K562 (cell line): ENCODE data around the gene GPR183. TPM values are rescaled to one million over a fixed set of nuclear protein-coding genes. Genes with fewer than 3 reads are reported as not detected.
A peak's percentile ranks its signal among the peaks of the same experiment; 100 is the strongest.

Source experiments
- ARHGAP35 ChIP-seq: fragments of 450-650 bp; IDR thresholded peaks from 2 replicates; pipeline ENCODE4 v1.6.1; 2018; ENCODE audit not compliant: partially characterized antibody
- CHCHD3 ChIP-seq: fragments of 250-450 bp; sonication (Bioruptor Pico); IDR thresholded peaks from 2 replicates; pipeline ENCODE4 v2.1.2; 2022; ENCODE audit warnings: mild to moderate bottlenecking
- ETS2 ChIP-seq: IDR thresholded peaks from 2 replicates; pipeline ENCODE4 v1.6.1; 2016; ENCODE audit warnings: borderline replicate concordance, missing genetic modification characterization, mild to moderate bottlenecking, moderate library complexity, missing compliant biosample characterization; ENCODE audit not compliant: poor library complexity, severe bottlenecking
- JUN ChIP-seq, 2 experiments: sonication (generic) in 1 of 2; formaldehyde crosslinking in 1 of 2; IDR thresholded peaks; 2 replicates each; pipeline versions ENCODE4 v1.6.1 to v1.8.0; 2012 to 2022; ENCODE audit warnings: borderline replicate concordance in 2 of 2, mild to moderate bottlenecking in 2 of 2, improper control_type of control experiment in 1 of 2, low read depth in 1 of 2, low read length in 1 of 2, missing genetic modification reagents in 1 of 2
- KLF6 ChIP-seq: fragments of 250-450 bp; sonication (Bioruptor Pico); IDR thresholded peaks from 2 replicates; pipeline ENCODE4 v1.4.0; 2020; ENCODE audit warnings: mild to moderate bottlenecking, moderate library complexity, borderline replicate concordance
- MCM3 ChIP-seq: fragments of 450-650 bp; IDR thresholded peaks from 2 replicates; pipeline ENCODE4 v1.6.1; 2016
- NFIC ChIP-seq: fragments of 450-650 bp; IDR thresholded peaks from 2 replicates; pipeline ENCODE4 v1.6.1; 2017; ENCODE audit warnings: mild to moderate bottlenecking, inconsistent platforms
- POLR2H ChIP-seq: IDR thresholded peaks from 2 replicates; pipeline ENCODE4 v1.6.1; 2016; ENCODE audit warnings: missing genetic modification characterization, low read depth, mild to moderate bottlenecking, control low read depth, missing compliant biosample characterization, moderate library complexity
- PYGO2 ChIP-seq: fragments of 450-650 bp; IDR thresholded peaks from 2 replicates; pipeline ENCODE4 v1.6.1; 2016; ENCODE audit warnings: mild to moderate bottlenecking, missing genetic modification characterization, moderate library complexity, missing compliant biosample characterization
- SFPQ ChIP-seq: fragments of 200-400 bp; formaldehyde crosslinking; IDR thresholded peaks from 2 replicates; pipeline ENCODE4 v1.6.1; 2017; ENCODE audit warnings: mild to moderate bottlenecking, low read depth, low read length, moderate library complexity
- SMARCA4 ChIP-seq: fragments of 450-650 bp; IDR thresholded peaks from 2 replicates; pipeline ENCODE4 v1.6.1; 2016
- STAT5A ChIP-seq: IDR thresholded peaks from 2 replicates; pipeline ENCODE4 v1.6.1; 2012; ENCODE audit warnings: low read length, inconsistent platforms, borderline replicate concordance
- TEAD1 ChIP-seq, 2 experiments: fragments of 450-650 bp in 1 of 2; sonication (generic) in 1 of 2; formaldehyde crosslinking; IDR thresholded peaks; 2 replicates each; pipeline versions ENCODE4 v1.4.0 to v1.8.0; 2020 to 2022; ENCODE audit warnings: mild to moderate bottlenecking in 2 of 2, missing genetic modification reagents in 1 of 2
- TGIF2 ChIP-seq: sonication (generic); formaldehyde crosslinking; IDR thresholded peaks from 2 replicates; pipeline ENCODE4 v1.8.1; 2022; ENCODE audit warnings: mild to moderate bottlenecking, missing genetic modification reagents, moderate library complexity
- YBX1 ChIP-seq: fragments of 450-650 bp; IDR thresholded peaks from 2 replicates; pipeline ENCODE4 v1.7.1; 2016; ENCODE audit warnings: mild to moderate bottlenecking
- ZBTB5 ChIP-seq: fragments of 450-650 bp; IDR thresholded peaks from 2 replicates; pipeline ENCODE4 v1.6.1; 2017; ENCODE audit warnings: antibody characterized with exemption
- ZBTB8A ChIP-seq: fragments of 450-650 bp; IDR thresholded peaks from 2 replicates; pipeline ENCODE4 v1.6.1; 2018; ENCODE audit warnings: mild to moderate bottlenecking, moderate library complexity; ENCODE audit not compliant: partially characterized antibody
- ZFP30 ChIP-seq: fragments of 250-450 bp; sonication (Bioruptor Pico); IDR thresholded peaks from 2 replicates; pipeline ENCODE4 v1.8.0; 2022; ENCODE audit warnings: moderate library complexity, mild to moderate bottlenecking, inconsistent platforms, borderline replicate concordance
- ZNF23 ChIP-seq: fragments of 250-450 bp; sonication (Bioruptor Pico); IDR thresholded peaks from 2 replicates; pipeline ENCODE4 v1.4.0; 2020; ENCODE audit warnings: mild to moderate bottlenecking
- ZNF263 ChIP-seq: sonication (generic); formaldehyde crosslinking; IDR thresholded peaks from 2 replicates; pipeline ENCODE4 v1.8.0; 2022; ENCODE audit warnings: mild to moderate bottlenecking, missing genetic modification reagents, borderline replicate concordance
- ZNF584 ChIP-seq: fragments of 200-800 bp; sonication (Bioruptor generic); IDR thresholded peaks from 2 replicates; pipeline ENCODE4 v1.6.1; 2016; ENCODE audit warnings: low read depth, mild to moderate bottlenecking, missing genetic modification characterization, missing compliant biosample characterization
- ZNF75A ChIP-seq: fragments of 450-650 bp; formaldehyde crosslinking; IDR thresholded peaks from 2 replicates; pipeline ENCODE4 v1.4.0; 2020; ENCODE audit warnings: mild to moderate bottlenecking
- polyA plus RNA-seq, 8 experiments: library from polyadenylated mRNA; depleted of rRNA in 4 of 8; stranded (reverse) in 5 of 8; unstranded in 3 of 8; fragments of >200 nt; fragmentation: Nextera tagmentation in 2 of 8; fragmentation: Illumina TruSeq in 1 of 8; extraction: Ambion mirVana in 2 of 8; extraction: Trizol in 1 of 8; gene quantifications; 2 replicates each; pipeline versions ENCODE4 v1.2.1 to v1.2.3, GENCODE V29; 2011 to 2014; ENCODE audit warnings: inconsistent platforms in 1 of 8, missing spikeins in 1 of 8
- total RNA-seq, 7 experiments: library from RNA; depleted of rRNA in 6 of 7; stranded (reverse); fragments of >200 nt in 6 of 7; fragmentation: Illumina TruSeq in 2 of 7; extraction: Trizol in 2 of 7; gene quantifications; 2 replicates each; pipeline versions ENCODE4 v1.2.1 to v1.2.3, GENCODE V29; 2011 to 2021; ENCODE audit warnings: low replicate concordance in 1 of 7
- TF ChIP-seq, protein P1 (sequence below): fragments of 250-450 bp; sonication (Bioruptor Pico); IDR thresholded peaks from 2 replicates; pipeline ENCODE4 v1.9.0; 2021; ENCODE audit warnings: mild to moderate bottlenecking, inconsistent platforms

GPR183 gene
- total and polyA plus RNA-seq, 9 of the 15 experiments (the other 6 are each of a cell fraction or from before 2014, with no cell fraction given), result 1.3 to 10.2 (median 3.7) TPM

GRCh38 chr13:99339736-99340397 lies 32.7 kb upstream of the GPR183 start (continued):
- TF ChIP-seq ETS2 (tag) (no peak), NFIC (peak; percentile 88), STAT5A (no peak), ARHGAP35 (no peak), TEAD1 (CRISPR knock-in tag; IDR thresholded peaks at IDR 0.05) (no peak), POLR2H (tag) (no peak), KLF6 (no peak), ZNF23 (no peak), ZNF75A (0 out of 2 replicates have a peak, but pooled peaks have one; percentile 11), ZFP30 (CRISPR knock-in tag) (no peak), JUN (IDR thresholded peaks at IDR 0.05; ENCODE audit: borderline replicate concordance, low read depth, low read length) (no peak), JUN (CRISPR knock-in tag; IDR thresholded peaks at IDR 0.05; ENCODE audit: borderline replicate concordance) (no peak), YBX1 (no peak), ZNF584 (no peak), PYGO2 (tag) (no peak), CHCHD3 (CRISPR knock-in tag) (no peak), ZBTB8A (no peak), ZNF263 (CRISPR knock-in tag) (no peak), SFPQ (no peak), SMARCA4 (peak; percentile 36; the same call in 1 of the 2 replicates), MCM3 (no peak), TGIF2 (CRISPR knock-in tag) (no peak), ZBTB5 (no peak)
- TF ChIP-seq, protein P1, sequence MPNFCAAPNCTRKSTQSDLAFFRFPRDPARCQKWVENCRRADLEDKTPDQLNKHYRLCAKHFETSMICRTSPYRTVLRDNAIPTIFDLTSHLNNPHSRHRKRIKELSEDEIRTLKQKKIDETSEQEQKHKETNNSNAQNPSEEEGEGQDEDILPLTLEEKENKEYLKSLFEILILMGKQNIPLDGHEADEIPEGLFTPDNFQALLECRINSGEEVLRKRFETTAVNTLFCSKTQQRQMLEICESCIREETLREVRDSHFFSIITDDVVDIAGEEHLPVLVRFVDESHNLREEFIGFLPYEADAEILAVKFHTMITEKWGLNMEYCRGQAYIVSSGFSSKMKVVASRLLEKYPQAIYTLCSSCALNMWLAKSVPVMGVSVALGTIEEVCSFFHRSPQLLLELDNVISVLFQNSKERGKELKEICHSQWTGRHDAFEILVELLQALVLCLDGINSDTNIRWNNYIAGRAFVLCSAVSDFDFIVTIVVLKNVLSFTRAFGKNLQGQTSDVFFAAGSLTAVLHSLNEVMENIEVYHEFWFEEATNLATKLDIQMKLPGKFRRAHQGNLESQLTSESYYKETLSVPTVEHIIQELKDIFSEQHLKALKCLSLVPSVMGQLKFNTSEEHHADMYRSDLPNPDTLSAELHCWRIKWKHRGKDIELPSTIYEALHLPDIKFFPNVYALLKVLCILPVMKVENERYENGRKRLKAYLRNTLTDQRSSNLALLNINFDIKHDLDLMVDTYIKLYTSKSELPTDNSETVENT (CRISPR knock-in tag), result no peak
